Transverse colon (tissue), 4 donors: ENCODE data around the gene ZBTB7C. TPM values are rescaled to one million over a fixed set of nuclear protein-coding genes. Genes with fewer than 3 reads are reported as not detected.

Experiments
- DNase-seq: peaks from one replicate; pipeline ENCODE4 v3.0.0-alpha.2; 2019
- H3K27ac ChIP-seq, 4 donors: fragments of 200-600 bp; sonication (generic); 2 replicates each; pipeline ENCODE4 v1.5.1; 2016 to 2018; ENCODE audit warnings: inconsistent platforms in 4 of 4
- H3K27me3 ChIP-seq: fragments of 200-600 bp; sonication (generic); 2 replicates; pipeline ENCODE4 v1.5.1; 2017; ENCODE audit warnings: inconsistent platforms
- H3K36me3 ChIP-seq, 4 donors: fragments of 200-600 bp; sonication (generic); 2 replicates each; pipeline ENCODE4 v1.5.1; 2017 to 2019; ENCODE audit warnings: inconsistent platforms in 4 of 4
- H3K4me1 ChIP-seq, 4 donors: fragments of 200-600 bp; sonication (generic); 2 replicates each; pipeline ENCODE4 v1.5.1; 2017 to 2020; ENCODE audit warnings: inconsistent platforms in 4 of 4
- H3K4me3 ChIP-seq, 4 donors: fragments of 200-600 bp; sonication (generic); 1 replicate in 1 of 4; 2 replicates in 3 of 4; pipeline versions ENCODE4 v1.5.1 to v1.6.1; 2017 to 2019; ENCODE audit warnings: inconsistent platforms in 4 of 4
- H3K9me3 ChIP-seq, 2 donors: fragments of 200-600 bp; sonication (generic); 2 replicates each; pipeline ENCODE4 v1.5.1; 2017 to 2019; ENCODE audit warnings: inconsistent platforms in 2 of 2
- EP300 ChIP-seq: sonication (generic); formaldehyde crosslinking; IDR thresholded peaks from one replicate; pipeline ENCODE4 v1.6.1; 2017; ENCODE audit warnings: antibody characterized with exemption, low read depth
- POLR2A ChIP-seq: fragments of 450-650 bp; IDR thresholded peaks from one replicate; pipeline ENCODE4 v1.6.1; 2016; ENCODE audit warnings: antibody characterized with exemption, mild to moderate bottlenecking, moderate library complexity
- POLR2AphosphoS5 ChIP-seq, 3 donors: sonication (generic); formaldehyde crosslinking; IDR thresholded peaks; one replicate each; pipeline ENCODE4 v1.6.1; 2016; ENCODE audit warnings: antibody characterized with exemption in 3 of 3
- WGBS, 2 donors: methylation state at CpG; one replicate each; pipeline ENCODE4 v1.1.5; 2018; ENCODE audit warnings: low coverage in 1 of 2; 5-methylcytosine and 5-hydroxymethylcytosine counted together
- in situ Hi-C, 4 donors: fragments of 200-750 bp; cut with MboI; loops; one replicate each; pipeline versions ENCODE4 v1.15.0 to v1.15.1; 2017; ENCODE audit warnings: low sequenced_read_pairs in 3 of 4, low pct_ligation_motif_present in 1 of 4, low pct_unique_long_range_greater_than_20kb in 1 of 4
- intact Hi-C: fragments of 100-400 bp; cut with DNase I; formaldehyde crosslinking; loops from one replicate; pipeline ENCODE4 v1.15.1; 2023; ENCODE audit warnings: low total_unique reads
- total RNA-seq, 4 donors: library from RNA; depleted of rRNA; stranded (reverse); fragments of >200 nt; gene quantifications; one replicate each; pipeline ENCODE4 v1.1.0, GENCODE V29; 2016
- TF ChIP-seq, protein P1 (sequence below), 5 experiments: fragments of 200-600 bp in 3 of 5; fragments of 450-650 bp in 2 of 5; sonication (generic) in 3 of 5; IDR thresholded peaks; 1 replicate in 2 of 5; 2 replicates in 3 of 5; pipeline ENCODE4 v1.5.1; 2016 to 2017; ENCODE audit warnings: antibody characterized with exemption in 5 of 5, inconsistent platforms in 3 of 5, mild to moderate bottlenecking in 2 of 5, moderate library complexity in 1 of 5

ZBTB7C gene
- total RNA-seq, 4 donors from 2014 or later = 38.4 to 81.2 (median 47.5) TPM

DNA sequence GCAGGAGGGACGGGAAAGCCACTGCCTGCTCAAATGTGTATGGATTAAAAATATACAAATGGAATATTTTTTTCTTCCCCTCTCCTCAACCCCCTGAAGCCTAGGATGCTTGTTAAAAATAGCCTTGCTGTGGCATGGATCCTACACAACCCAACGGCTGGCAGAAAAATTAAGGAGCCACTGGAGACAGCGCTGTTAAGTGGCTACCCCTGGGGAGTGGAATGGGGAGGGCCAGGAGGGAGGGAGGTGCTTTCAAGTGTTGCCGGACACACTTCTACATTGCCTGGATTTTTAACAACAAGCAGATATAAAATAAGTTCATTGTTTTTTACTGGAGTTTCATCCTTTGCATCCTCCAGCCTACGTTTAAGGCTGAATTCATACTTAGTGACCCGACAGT, 66.6 kb downstream of the ZBTB7C start:
- WGBS, 2 donors = 67 to 79% methylated on average over 6 of the region's 6 CpGs
- no peaks in the 10 kb centered on the region for H3K36me3 ChIP-seq
- in situ Hi-C loops (loop anchor here in 2 of 4 donors (25.0 kb wide), 1 partner anchor 305 kb away; no protein-coding TSS in a partner anchor), intact Hi-C loops (no loop called here)
- no peaks in the 10 kb centered on the region for H3K4me1 ChIP-seq
- H3K4me3 ChIP-seq = no peak overlapping the region
- H3K27me3 ChIP-seq = no peaks in the 10 kb centered on the region
- no peak for DNase-seq
- H3K9me3 ChIP-seq = no peaks in the 10 kb centered on the region
- TF ChIP-seq EP300 (no peak), POLR2AphosphoS5 (IDR thresholded peaks at IDR 0.05) (no peak), POLR2A (no peak)
- TF ChIP-seq, protein P1, sequence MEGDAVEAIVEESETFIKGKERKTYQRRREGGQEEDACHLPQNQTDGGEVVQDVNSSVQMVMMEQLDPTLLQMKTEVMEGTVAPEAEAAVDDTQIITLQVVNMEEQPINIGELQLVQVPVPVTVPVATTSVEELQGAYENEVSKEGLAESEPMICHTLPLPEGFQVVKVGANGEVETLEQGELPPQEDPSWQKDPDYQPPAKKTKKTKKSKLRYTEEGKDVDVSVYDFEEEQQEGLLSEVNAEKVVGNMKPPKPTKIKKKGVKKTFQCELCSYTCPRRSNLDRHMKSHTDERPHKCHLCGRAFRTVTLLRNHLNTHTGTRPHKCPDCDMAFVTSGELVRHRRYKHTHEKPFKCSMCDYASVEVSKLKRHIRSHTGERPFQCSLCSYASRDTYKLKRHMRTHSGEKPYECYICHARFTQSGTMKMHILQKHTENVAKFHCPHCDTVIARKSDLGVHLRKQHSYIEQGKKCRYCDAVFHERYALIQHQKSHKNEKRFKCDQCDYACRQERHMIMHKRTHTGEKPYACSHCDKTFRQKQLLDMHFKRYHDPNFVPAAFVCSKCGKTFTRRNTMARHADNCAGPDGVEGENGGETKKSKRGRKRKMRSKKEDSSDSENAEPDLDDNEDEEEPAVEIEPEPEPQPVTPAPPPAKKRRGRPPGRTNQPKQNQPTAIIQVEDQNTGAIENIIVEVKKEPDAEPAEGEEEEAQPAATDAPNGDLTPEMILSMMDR (IDR thresholded peaks at IDR 0.05) = no peak
- no peak overlapping the region for H3K27ac ChIP-seq

DNA sequence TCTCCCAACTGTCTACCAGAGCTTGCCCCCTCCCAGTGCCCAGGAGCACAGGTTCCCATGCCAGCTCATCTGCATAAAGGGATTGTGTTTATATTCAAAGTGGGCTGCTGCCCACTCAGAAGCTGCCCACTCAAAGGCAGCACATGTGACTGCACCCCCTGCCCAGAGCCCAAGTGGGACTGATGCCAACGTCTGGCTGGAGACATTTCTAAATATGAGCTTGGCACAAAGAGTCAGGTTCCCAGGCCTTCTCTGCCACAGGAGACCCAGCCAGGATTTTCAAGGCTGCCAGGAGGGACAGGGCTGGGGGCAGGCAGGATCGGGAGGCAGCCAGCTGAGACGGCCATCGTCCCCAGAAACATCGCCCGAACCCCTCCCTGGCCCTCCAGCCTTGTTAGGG, 67.1 kb downstream of the ZBTB7C start:
- TF ChIP-seq POLR2AphosphoS5 (IDR thresholded peaks at IDR 0.05) (no peak), POLR2A (no peak), EP300 (no peak)
- TF ChIP-seq, protein P1 (IDR thresholded peaks at IDR 0.05) = no peak
- Histone ChIP-seq H3K27me3 (no peaks in the 10 kb centered on the region), H3K4me3 (no peak overlapping the region), H3K27ac (no peak overlapping the region), H3K36me3 (no peaks in the 10 kb centered on the region), H3K9me3 (no peaks in the 10 kb centered on the region), H3K4me1 (no peaks in the 10 kb centered on the region)
- in situ Hi-C loops = loop anchor here in 2 of 4 donors (25.0 kb wide), 1 partner anchor 305 kb away; no protein-coding TSS in a partner anchor
- DNase-seq = no peak
- WGBS, 2 donors = 61% methylated on average over 6 of the region's 6 CpGs; no CpG with 5 or more reads in 1 of the 2 donors
- intact Hi-C loops = no loop called here

DNA sequence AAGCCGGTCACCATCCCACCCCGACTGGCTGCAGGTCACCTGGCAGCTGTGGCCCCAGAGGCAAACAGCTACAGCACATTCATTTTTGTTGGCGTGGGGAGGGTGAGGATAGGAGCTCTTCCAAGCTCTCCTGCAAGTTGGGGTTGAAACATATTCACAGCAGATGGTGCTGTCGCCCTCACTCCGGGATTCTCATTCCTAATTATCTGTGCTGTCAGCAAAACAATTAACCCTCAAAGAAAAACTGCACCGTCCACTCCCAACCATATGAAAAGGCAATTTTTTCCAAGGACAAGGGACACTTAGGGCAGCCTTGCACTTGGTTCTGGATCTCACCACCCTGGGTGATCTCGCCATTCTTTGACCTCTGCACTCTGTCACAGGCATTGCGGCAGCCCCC, 68.6 kb downstream of the ZBTB7C start:
- no peaks in the 10 kb centered on the region for H3K9me3 ChIP-seq
- H3K27ac ChIP-seq = no peak overlapping the region
- in situ Hi-C loops = loop anchor here in 2 of 4 donors (25.0 kb wide), 1 partner anchor 303 kb away; no protein-coding TSS in a partner anchor
- H3K4me1 ChIP-seq = no peaks in the 10 kb centered on the region
- no peak for DNase-seq
- no peak overlapping the region for H3K4me3 ChIP-seq
- no peak for TF ChIP-seq EP300
- TF ChIP-seq POLR2AphosphoS5 (IDR thresholded peaks at IDR 0.05) = no peak
- TF ChIP-seq POLR2A = no peak
- TF ChIP-seq, protein P1 (IDR thresholded peaks at IDR 0.05) = no peak
- intact Hi-C loops = no loop called here
- H3K27me3 ChIP-seq = no peaks in the 10 kb centered on the region
- 69 to 82% methylated on average over 3 to 8 of the region's 8 CpGs for WGBS, 2 donors
- H3K36me3 ChIP-seq = no peaks in the 10 kb centered on the region

DNA sequence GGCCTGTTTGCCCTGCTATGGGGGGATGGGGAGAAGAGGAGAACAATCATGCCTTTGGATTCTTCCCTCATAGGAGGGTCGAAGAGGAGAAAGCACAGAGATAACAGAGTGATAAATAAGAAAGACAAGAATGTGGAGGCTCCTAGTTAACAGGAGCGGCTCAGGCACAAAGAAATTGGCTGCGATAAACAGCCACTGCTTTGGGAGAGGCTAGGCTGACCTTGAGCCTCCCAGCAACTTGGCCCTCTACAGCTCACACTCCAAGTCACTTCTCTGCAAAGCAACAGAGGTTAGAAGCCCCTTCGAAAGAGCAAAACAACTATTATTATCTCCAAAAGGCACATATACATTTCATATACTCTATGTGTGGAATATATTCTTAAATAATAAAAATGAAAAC, 69.5 kb downstream of the ZBTB7C start:
- WGBS, 2 donors = 79 to 95% methylated on average over 3 to 4 of the region's 4 CpGs
- intact Hi-C loops = no loop called here
- no peak for DNase-seq
- in situ Hi-C loops = loop anchor here in 2 of 4 donors (25.0 kb wide), 1 partner anchor 302 kb away; no protein-coding TSS in a partner anchor
- no peak for TF ChIP-seq POLR2AphosphoS5 (IDR thresholded peaks at IDR 0.05)
- no peak for TF ChIP-seq EP300
- TF ChIP-seq POLR2A = no peak
- TF ChIP-seq, protein P1 (IDR thresholded peaks at IDR 0.05) = no peak
- no peaks in the 10 kb centered on the region for H3K4me1 ChIP-seq
- H3K27ac ChIP-seq = no peak overlapping the region
- no peaks in the 10 kb centered on the region for H3K9me3 ChIP-seq
- no peak overlapping the region for H3K4me3 ChIP-seq
- no peaks in the 10 kb centered on the region for H3K27me3 ChIP-seq
- no peaks in the 10 kb centered on the region for H3K36me3 ChIP-seq
